HEK293 (cell line): ENCODE measurements around the gene SOS2.

Experiments used
- CTCF ChIP-seq: fragments of 450-650 bp; formaldehyde crosslinking; IDR thresholded peaks from 2 replicates; pipeline ENCODE4 v1.5.1; 2016; ENCODE audit warnings: missing biosample characterization, missing genetic modification characterization
- REST ChIP-seq: fragments of 450-650 bp; formaldehyde crosslinking; IDR thresholded peaks from 2 replicates; pipeline ENCODE4 v1.5.1; 2016; ENCODE audit warnings: missing biosample characterization, missing genetic modification characterization
- ZBTB20 ChIP-seq: fragments of 450-650 bp; formaldehyde crosslinking; IDR thresholded peaks from 2 replicates; pipeline ENCODE4 v1.5.1; 2016; ENCODE audit warnings: missing biosample characterization, missing genetic modification characterization
- ZBTB49 ChIP-seq: fragments of 450-650 bp; formaldehyde crosslinking; IDR thresholded peaks from 2 replicates; pipeline ENCODE4 v1.5.1; 2016; ENCODE audit warnings: missing biosample characterization, missing genetic modification characterization, low read depth
- ZFP41 ChIP-seq: fragments of 450-650 bp; formaldehyde crosslinking; IDR thresholded peaks from 2 replicates; pipeline ENCODE4 v1.5.1; 2016; ENCODE audit warnings: missing biosample characterization, missing genetic modification characterization, borderline replicate concordance

GRCh38 chr14:50127802-50128201 is 103.6 kb downstream of the SOS2 start:
- no peak for TF ChIP-seq ZBTB49 (tag by site-specific recombination)
- no peak for TF ChIP-seq REST (tag by site-specific recombination)
- TF ChIP-seq CTCF (tag by site-specific recombination), result no peak
- TF ChIP-seq ZBTB20 (tag by site-specific recombination), result no peak
- TF ChIP-seq ZFP41 (tag by site-specific recombination), result no peak
